Mammary epithelial cell (primary cell): ENCODE data around the gene AKAP6.
A peak's percentile ranks its signal among the peaks of the same experiment; 100 is the strongest.

Source experiments
- CTCF ChIP-seq, 2 donors: IDR thresholded peaks in 1 of 2; conservative IDR thresholded peaks in 1 of 2; 2 replicates each; pipeline ENCODE4 v1.5.1; 2011 to 2012; ENCODE audit warnings: inconsistent platforms in 2 of 2, low read length in 2 of 2, mild to moderate bottlenecking in 2 of 2, control low read depth in 1 of 2, low read depth in 1 of 2; ENCODE audit not compliant: insufficient read depth in 1 of 2; ENCODE audit errors: extremely low read depth in 1 of 2
- EZH2 ChIP-seq: IDR thresholded peaks from 2 replicates; pipeline ENCODE4 v1.6.1; 2012; ENCODE audit warnings: low read length, inconsistent platforms, borderline replicate concordance

- peak; percentile 35 to 43 for TF ChIP-seq CTCF (conservative IDR thresholded peaks at IDR 0.05 in 1 of 2, IDR thresholded peaks at IDR 0.05 in 1 of 2; ENCODE audit: extremely low read depth in 1 of 2, insufficient read depth in 1 of 2, low read depth in 1 of 2, low read length in 2 of 2)
- TF ChIP-seq EZH2: no peak
Measured at GRCh38 chr14:32513571-32514009, 184.5 kb downstream of the AKAP6 start.
